Tibial artery (tissue), 4 donors: ENCODE results near the gene SDK2.
A peak's percentile ranks its signal among the peaks of the same experiment; 100 is the strongest.
"Not testable (repeated sequence)": the region's sequence is repeated elsewhere in the genome, so short reads cannot be mapped to it uniquely, and the experiment has no call there.

Source experiments
- DNase-seq, 2 donors: peaks; one replicate each; pipeline ENCODE4 v3.0.0-alpha.2; 2019
- H3K27ac ChIP-seq, 2 donors: fragments of 200-600 bp; sonication (generic) in 1 of 2; 1 replicate in 1 of 2; 2 replicates in 1 of 2; pipeline ENCODE4 v1.5.1; 2018 to 2019; ENCODE audit warnings: mild to moderate bottlenecking in 1 of 2
- H3K27me3 ChIP-seq, 2 donors: fragments of 200-600 bp; sonication (generic) in 1 of 2; one replicate each; pipeline versions ENCODE4 v1.5.1 to v1.6.0; 2016 to 2019
- H3K36me3 ChIP-seq, 3 donors: fragments of 200-600 bp; sonication (generic) in 2 of 3; one replicate each; pipeline ENCODE4 v1.5.1; 2016 to 2019; ENCODE audit warnings: mild to moderate bottlenecking in 2 of 3
- H3K4me1 ChIP-seq, 4 donors: fragments of 200-600 bp; sonication (generic) in 2 of 4; 1 replicate in 3 of 4; 2 replicates in 1 of 4; pipeline ENCODE4 v1.5.1; 2016 to 2019
- H3K4me3 ChIP-seq, 2 donors: fragments of 200-600 bp; sonication (generic) in 1 of 2; 1 replicate in 1 of 2; 2 replicates in 1 of 2; pipeline ENCODE4 v1.5.1; 2018 to 2019; ENCODE audit warnings: mild to moderate bottlenecking in 2 of 2
- H3K9me3 ChIP-seq, 3 donors: fragments of 200-600 bp; sonication (generic) in 1 of 3; one replicate each; pipeline ENCODE4 v1.5.1; 2016 to 2019
- CTCF ChIP-seq, 2 experiments: fragments of 200-600 bp in 1 of 2; fragments of 450-650 bp in 1 of 2; IDR thresholded peaks; one replicate each; pipeline ENCODE4 v1.5.1; 2017 to 2019; ENCODE audit warnings: antibody characterized with exemption in 2 of 2, mild to moderate bottlenecking in 1 of 2, moderate library complexity in 1 of 2
- intact Hi-C: fragments of 100-400 bp; cut with DNase I; formaldehyde crosslinking; loops from one replicate; pipeline ENCODE4 v1.15.0; 2023; ENCODE audit warnings: low total_unique reads

Gene SDK2

DNA sequence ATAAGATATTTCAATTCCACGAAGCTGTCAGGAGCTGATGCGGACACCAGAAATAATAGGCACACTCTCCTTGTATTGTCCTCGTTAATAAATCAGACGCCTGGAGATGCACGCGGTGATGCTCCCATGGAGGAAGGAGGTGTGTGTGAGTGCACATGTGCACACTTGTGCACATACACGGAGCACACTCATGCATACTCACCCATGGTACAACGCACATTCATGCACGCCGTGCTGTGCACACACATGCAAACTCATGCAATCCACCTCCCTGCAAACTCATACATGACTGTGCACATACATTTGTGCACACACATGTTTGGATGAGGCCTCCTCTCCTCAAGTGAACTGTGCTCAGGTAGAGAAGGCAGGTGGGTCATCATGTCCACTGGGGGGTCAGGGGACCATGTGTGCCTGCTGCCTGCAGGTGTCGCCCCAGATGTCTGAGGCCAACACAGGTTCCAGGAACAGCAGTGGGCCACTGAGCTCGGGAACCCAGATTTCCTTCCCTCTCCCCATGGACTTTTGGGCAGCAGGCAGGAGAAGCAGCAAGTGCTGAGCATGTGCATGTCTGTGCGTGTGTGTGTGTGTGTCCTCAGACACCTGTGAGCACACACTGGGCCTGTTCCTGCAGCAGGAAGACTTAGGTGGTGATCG lies 165.3 kb downstream of the SDK2 start:
- intact Hi-C loops, result no loop called here
- Histone ChIP-seq H3K27me3 (peaks cover 0 to 28% of the 10 kb centered on the region in 2 donors), H3K27ac (no peak overlapping the region), H3K9me3 (no peaks in the 10 kb centered on the region), H3K4me1 (peaks cover 0 to 19% (median 10%) of the 10 kb centered on the region in 4 donors), H3K36me3 (no peaks in the 10 kb centered on the region), H3K4me3 (no peak overlapping the region)
- DNase-seq, result no peak
- TF ChIP-seq CTCF (IDR thresholded peaks at IDR 0.05), result no peak

DNA sequence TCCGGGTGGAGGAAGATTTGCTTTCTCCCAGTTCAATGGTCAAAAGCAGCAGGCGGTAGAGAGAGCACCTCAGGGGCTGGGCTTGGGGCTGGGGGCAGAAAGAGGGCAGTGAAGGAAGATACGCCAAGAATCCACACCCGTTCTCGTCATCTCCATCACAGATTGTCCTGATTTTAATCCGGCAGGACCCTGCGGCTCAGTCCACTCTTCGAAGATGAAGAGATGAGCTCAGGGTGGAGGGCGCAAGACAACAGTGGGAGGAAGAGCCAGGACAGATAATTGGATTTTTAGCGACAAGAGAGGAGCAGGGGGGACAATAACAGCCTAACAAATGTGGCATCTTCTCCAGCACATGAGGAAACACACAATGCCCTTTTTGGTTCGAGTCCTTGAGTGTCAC lies 165.9 kb downstream of the SDK2 start:
- Histone ChIP-seq H3K27ac (no peak overlapping the region), H3K36me3 (no peaks in the 10 kb centered on the region), H3K9me3 (no peaks in the 10 kb centered on the region), H3K4me3 (no peak overlapping the region), H3K27me3 (peaks cover 0 to 34% of the 10 kb centered on the region in 2 donors), H3K4me1 (peaks cover 0 to 21% (median 10%) of the 10 kb centered on the region in 4 donors)
- intact Hi-C loops, result no loop called here
- no peak for DNase-seq
- no peak for TF ChIP-seq CTCF (IDR thresholded peaks at IDR 0.05)

GRCh38 chr17:73476890-73477350 lies 167.3 kb downstream of the SDK2 start:
- peaks cover 0 to 21% (median 10%) of the 10 kb centered on the region in 4 donors for H3K4me1 ChIP-seq
- no peak for TF ChIP-seq CTCF (IDR thresholded peaks at IDR 0.05)
- intact Hi-C loops, result no loop called here
- H3K27me3 ChIP-seq, result peaks cover 0 to 44% of the 10 kb centered on the region in 2 donors
- no peaks in the 10 kb centered on the region for H3K9me3 ChIP-seq
- H3K36me3 ChIP-seq, result no peaks in the 10 kb centered on the region
- no peak overlapping the region for H3K4me3 ChIP-seq
- H3K27ac ChIP-seq, result no peak overlapping the region
- DNase-seq, result no peak

GRCh38 chr17:73474370-73474988 lies 169.8 kb downstream of the SDK2 start:
- Histone ChIP-seq H3K9me3 (no peaks in the 10 kb centered on the region), H3K27ac (no peak overlapping the region), H3K4me1 (peaks cover 0 to 21% (median 10%) of the 10 kb centered on the region in 4 donors), H3K27me3 (peaks cover 0 to 47% of the 10 kb centered on the region in 2 donors), H3K36me3 (no peaks in the 10 kb centered on the region), H3K4me3 (no peak overlapping the region)
- DNase-seq, result peak; percentile 31 to 72
- TF ChIP-seq CTCF (IDR thresholded peaks at IDR 0.05), result no peak
- intact Hi-C loops, result no loop called here

DNA sequence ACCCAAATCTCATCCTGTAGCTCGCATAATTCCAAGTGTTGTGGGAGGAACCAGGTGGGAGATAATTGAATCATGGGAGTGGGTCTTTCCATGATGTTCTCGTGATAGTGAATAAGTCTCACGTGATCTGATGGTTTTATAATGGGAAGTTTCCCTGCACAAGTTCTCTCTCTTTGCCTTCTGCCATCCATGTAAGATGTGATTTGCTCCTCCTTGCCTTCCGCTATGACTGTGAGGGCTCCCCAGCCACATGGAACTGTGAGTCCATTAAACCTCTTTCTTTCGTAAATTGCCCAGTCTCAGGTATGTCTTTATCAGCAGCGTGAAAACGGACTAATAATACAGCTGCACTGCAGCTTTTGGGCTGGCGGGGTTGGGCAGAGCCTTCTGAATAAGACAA lies 171.5 kb downstream of the SDK2 start:
- H3K27me3 ChIP-seq, result peaks cover 0 to 53% of the 10 kb centered on the region in 2 donors
- intact Hi-C loops, H3K9me3 ChIP-seq, H3K4me3 ChIP-seq, H3K36me3 ChIP-seq, DNase-seq, H3K27ac ChIP-seq: not testable (repeated sequence)
- peaks cover 0 to 21% (median 10%) of the 10 kb centered on the region in 4 donors for H3K4me1 ChIP-seq

DNA sequence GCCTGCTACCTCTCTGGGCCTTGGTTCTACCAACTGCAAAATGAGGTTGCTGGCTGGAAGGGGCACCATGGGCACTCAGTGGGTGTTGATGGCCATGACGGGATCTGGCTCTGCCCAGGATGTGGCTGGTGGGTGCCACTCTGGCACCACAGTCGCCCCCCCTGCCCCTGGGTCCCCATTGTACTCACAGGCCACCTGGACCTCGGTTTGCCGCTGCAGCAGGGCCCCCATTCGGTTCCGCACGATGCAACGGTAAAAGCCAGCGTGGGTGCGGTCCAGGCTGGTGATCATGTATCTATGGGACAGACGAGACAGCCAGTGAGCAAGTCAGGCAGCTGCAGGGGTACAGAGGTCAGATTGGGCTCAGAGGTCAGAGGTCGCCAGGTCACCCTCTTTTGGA lies 172.3 kb downstream of the SDK2 start:
- TF ChIP-seq CTCF (IDR thresholded peaks at IDR 0.05), result no peak
- H3K9me3 ChIP-seq, result no peaks in the 10 kb centered on the region
- H3K27ac ChIP-seq, result no peak overlapping the region
- DNase-seq, result no peak
- H3K4me3 ChIP-seq, result no peak overlapping the region
- H3K27me3 ChIP-seq, result peaks cover 0 to 45% of the 10 kb centered on the region in 2 donors
- intact Hi-C loops, result no loop called here
- no peaks in the 10 kb centered on the region for H3K36me3 ChIP-seq
- H3K4me1 ChIP-seq, result peaks cover 0 to 18% (median 9%) of the 10 kb centered on the region in 4 donors
